Mesenchymal stem cell (in vitro differentiated cells and primary cell): ENCODE measurements around the gene ARMH1.
"Not testable (repeated sequence)": the region's sequence is repeated elsewhere in the genome, so short reads cannot be mapped to it uniquely, and the experiment has no call there.

ENCODE experiments used
- DNase-seq: peaks from one replicate; pipeline ENCODE4 v3.0.0-alpha.2; 2013
- H2AFZ ChIP-seq: one replicate; pipeline ENCODE4 v1.6.1; 2013; ENCODE audit warnings: low read depth, mild to moderate bottlenecking, control low read depth, inconsistent platforms, low read length, moderate library complexity
- H2AK5ac ChIP-seq: 2 replicates; pipeline ENCODE4 v1.6.1; 2013; ENCODE audit warnings: low read length, moderate library complexity, mild to moderate bottlenecking, inconsistent platforms; ENCODE audit not compliant: severe bottlenecking
- H2BK120ac ChIP-seq: one replicate; pipeline ENCODE4 v1.6.1; 2013; ENCODE audit warnings: low read depth, mild to moderate bottlenecking, inconsistent platforms, low read length, moderate library complexity
- H2BK12ac ChIP-seq, 2 experiments: one replicate each; pipeline ENCODE4 v1.6.1; 2013; ENCODE audit warnings: inconsistent platforms in 2 of 2, low read length in 2 of 2, mild to moderate bottlenecking in 2 of 2, moderate library complexity in 2 of 2, control low read depth in 1 of 2
- H2BK15ac ChIP-seq: one replicate; pipeline ENCODE4 v1.6.1; 2013; ENCODE audit warnings: mild to moderate bottlenecking, low read depth, inconsistent platforms; ENCODE audit not compliant: poor library complexity, severe bottlenecking
- H2BK5ac ChIP-seq: 2 replicates; pipeline ENCODE4 v1.6.1; 2013; ENCODE audit warnings: low read depth, mild to moderate bottlenecking, low read length, control low read depth, inconsistent platforms; ENCODE audit not compliant: poor library complexity, severe bottlenecking
- H3K14ac ChIP-seq, 2 experiments: one replicate each; pipeline ENCODE4 v1.6.1; 2013; ENCODE audit warnings: inconsistent platforms in 2 of 2, low read length in 2 of 2, control low read depth in 1 of 2, mild to moderate bottlenecking in 1 of 2, moderate library complexity in 1 of 2
- H3K18ac ChIP-seq, 2 experiments: one replicate each; pipeline ENCODE4 v1.6.1; 2013; ENCODE audit warnings: inconsistent platforms in 2 of 2, low read length in 2 of 2, control low read depth in 1 of 2, low read depth in 1 of 2, mild to moderate bottlenecking in 1 of 2
- H3K23ac ChIP-seq, 2 experiments: one replicate each; pipeline ENCODE4 v1.6.1; 2013; ENCODE audit warnings: inconsistent platforms in 2 of 2, low read length in 2 of 2, mild to moderate bottlenecking in 2 of 2, moderate library complexity in 2 of 2, control low read depth in 1 of 2
- H3K27ac ChIP-seq: 2 replicates; pipeline ENCODE4 v1.5.1; 2013; ENCODE audit warnings: mild to moderate bottlenecking, moderate library complexity, low read length, control low read depth, inconsistent platforms; ENCODE audit not compliant: poor library complexity, severe bottlenecking
- H3K27me3 ChIP-seq, 2 experiments: 2 replicates each; pipeline versions ENCODE4 v1.6.1 to v1.7.0; 2013; ENCODE audit warnings: low read length in 2 of 2, mild to moderate bottlenecking in 2 of 2, moderate library complexity in 2 of 2, control low read depth in 1 of 2, inconsistent platforms in 1 of 2; ENCODE audit not compliant: control insufficient read depth in 1 of 2, insufficient read depth in 1 of 2
- H3K36me3 ChIP-seq, 2 experiments: 2 replicates each; pipeline versions ENCODE4 v1.6.1 to v1.7.0; 2013; ENCODE audit warnings: low read length in 2 of 2, control low read depth in 1 of 2, inconsistent platforms in 1 of 2, low read depth in 1 of 2, mild to moderate bottlenecking in 1 of 2; ENCODE audit not compliant: insufficient read depth in 2 of 2, control insufficient read depth in 1 of 2
- H3K4ac ChIP-seq, 2 experiments: one replicate each; pipeline ENCODE4 v1.6.1; 2013; ENCODE audit warnings: inconsistent platforms in 2 of 2, low read length in 2 of 2, mild to moderate bottlenecking in 2 of 2, moderate library complexity in 2 of 2, control low read depth in 1 of 2, low read depth in 1 of 2
- H3K4me1 ChIP-seq: 2 replicates; pipeline ENCODE4 v1.6.1; 2013; ENCODE audit warnings: low read depth, low read length, control low read depth; ENCODE audit not compliant: control insufficient read depth, insufficient read depth
- H3K4me2 ChIP-seq: 2 replicates; pipeline ENCODE4 v1.6.1; 2013; ENCODE audit warnings: low read length, mild to moderate bottlenecking, inconsistent platforms; ENCODE audit not compliant: poor library complexity, severe bottlenecking
- H3K4me3 ChIP-seq, 2 experiments: 2 replicates each; pipeline versions ENCODE4 v1.5.1 to v1.7.0; 2013; ENCODE audit warnings: low read length in 2 of 2, mild to moderate bottlenecking in 2 of 2, control low read depth in 1 of 2, low read depth in 1 of 2; ENCODE audit not compliant: insufficient read depth in 1 of 2
- H3K79me1 ChIP-seq: replicated peaks from 2 replicates; pipeline ENCODE4 v1.6.1; 2013; ENCODE audit warnings: mild to moderate bottlenecking, control low read depth, low read length, inconsistent platforms; ENCODE audit not compliant: poor library complexity, severe bottlenecking
- H3K9ac ChIP-seq: 2 replicates; pipeline ENCODE4 v1.7.0; 2013; ENCODE audit warnings: mild to moderate bottlenecking, low read length, moderate library complexity
- H3K9me3 ChIP-seq: 2 replicates; pipeline ENCODE4 v1.7.0; 2013; ENCODE audit warnings: mild to moderate bottlenecking, low read length; ENCODE audit not compliant: control insufficient read depth
- H4K8ac ChIP-seq: one replicate; pipeline ENCODE4 v1.6.1; 2013; ENCODE audit warnings: inconsistent platforms, mild to moderate bottlenecking, low read length, moderate library complexity
- H4K91ac ChIP-seq: one replicate; pipeline ENCODE4 v1.6.1; 2013; ENCODE audit warnings: mild to moderate bottlenecking, low read length, inconsistent platforms
- WGBS: methylation state at CpG from one replicate; pipeline ENCODE4 v1.1.7; 2013; ENCODE audit warnings: mixed read lengths; 5-methylcytosine and 5-hydroxymethylcytosine counted together

The ARMH1 gene

GRCh38 chr1:44666719-44667118 is 7.8 kb upstream of the ARMH1 start:
- H3K27me3 ChIP-seq, H3K4me3 ChIP-seq, H4K91ac ChIP-seq, H2AK5ac ChIP-seq, H3K14ac ChIP-seq, H4K8ac ChIP-seq, H2BK5ac ChIP-seq, H3K27ac ChIP-seq, H3K36me3 ChIP-seq, DNase-seq, H3K4ac ChIP-seq, H3K4me1 ChIP-seq, H3K4me2 ChIP-seq, H2BK120ac ChIP-seq, H2BK12ac ChIP-seq, H2BK15ac ChIP-seq, H3K9ac ChIP-seq, H3K23ac ChIP-seq, H2AFZ ChIP-seq, H3K9me3 ChIP-seq, H3K18ac ChIP-seq: not testable (repeated sequence)
- peaks cover 25% of the 10 kb centered on the region for H3K79me1 ChIP-seq
- 100% methylated on average over 1 of the region's 1 CpG for WGBS

GRCh38 chr1:44670751-44671640 is 3.5 kb upstream of the ARMH1 start:
- H2BK12ac ChIP-seq = no peak overlapping the region
- H3K27ac ChIP-seq = no peak overlapping the region
- WGBS = 94% methylated on average over 9 of the region's 10 CpGs
- no peaks in the 10 kb centered on the region for H3K9me3 ChIP-seq
- H3K4ac ChIP-seq = no peak overlapping the region
- H2AFZ ChIP-seq = no peak overlapping the region
- DNase-seq = no peak
- no peak overlapping the region for H4K8ac ChIP-seq
- no peak overlapping the region for H3K4me2 ChIP-seq
- H3K23ac ChIP-seq = no peak overlapping the region
- H3K9ac ChIP-seq = no peak overlapping the region
- H3K4me1 ChIP-seq = peaks cover 20% of the 10 kb centered on the region
- H3K4me3 ChIP-seq = no peak overlapping the region
- H2BK5ac ChIP-seq = no peak overlapping the region
- no peak overlapping the region for H3K18ac ChIP-seq
- H2BK15ac ChIP-seq = no peak overlapping the region
- no peak overlapping the region for H2AK5ac ChIP-seq
- H4K91ac ChIP-seq = no peak overlapping the region
- H3K79me1 ChIP-seq = peaks cover 26% of the 10 kb centered on the region
- no peak overlapping the region for H2BK120ac ChIP-seq
- H3K14ac ChIP-seq = no peak overlapping the region
- peaks cover 0 to 5% of the 10 kb centered on the region in 2 experiments for H3K36me3 ChIP-seq
- no peaks in the 10 kb centered on the region for H3K27me3 ChIP-seq

GRCh38 chr1:44672254-44672955 is 2.1 kb upstream of the ARMH1 start:
- no peak overlapping the region for H4K91ac ChIP-seq

More at GRCh38 chr1:44672254-44672955, 2.1 kb upstream of the ARMH1 start:
- Histone ChIP-seq H2AFZ (no peak overlapping the region), H3K79me1 (peaks cover 26% of the 10 kb centered on the region), H3K4me2 (no peak overlapping the region), H2BK15ac (no peak overlapping the region), H3K4me1 (peaks cover 20% of the 10 kb centered on the region), H3K9me3 (no peaks in the 10 kb centered on the region), H3K4ac (peak overlapping the region in 1 of 2 experiments; percentile 49), H2BK120ac (no peak overlapping the region), H4K8ac (peak overlapping the region; percentile 27), H2BK12ac (no peak overlapping the region), H2BK5ac (no peak overlapping the region), H3K14ac (peak overlapping the region in 1 of 2 experiments; percentile 57), H3K27me3 (no peaks in the 10 kb centered on the region), H3K27ac (peak overlapping the region; percentile 33), H3K36me3 (peaks cover 0 to 5% of the 10 kb centered on the region in 2 experiments), H2AK5ac (no peak overlapping the region), H3K23ac (no peak overlapping the region), H3K18ac (peak overlapping the region in 1 of 2 experiments; percentile 50), H3K4me3 (peak overlapping the region in 1 of 2 experiments; percentile 82), H3K9ac (no peak overlapping the region)
- 75% methylated on average over 13 of the region's 13 CpGs for WGBS
- DNase-seq = peak; percentile 63
